ENCODE results near the gene KLF15. TPM values are rescaled to one million over a fixed set of nuclear protein-coding genes. Genes with fewer than 3 reads are reported as not detected.

KLF15 gene
- total RNA-seq, 1 donor from 2014 or later = 28.1 TPM

DNA sequence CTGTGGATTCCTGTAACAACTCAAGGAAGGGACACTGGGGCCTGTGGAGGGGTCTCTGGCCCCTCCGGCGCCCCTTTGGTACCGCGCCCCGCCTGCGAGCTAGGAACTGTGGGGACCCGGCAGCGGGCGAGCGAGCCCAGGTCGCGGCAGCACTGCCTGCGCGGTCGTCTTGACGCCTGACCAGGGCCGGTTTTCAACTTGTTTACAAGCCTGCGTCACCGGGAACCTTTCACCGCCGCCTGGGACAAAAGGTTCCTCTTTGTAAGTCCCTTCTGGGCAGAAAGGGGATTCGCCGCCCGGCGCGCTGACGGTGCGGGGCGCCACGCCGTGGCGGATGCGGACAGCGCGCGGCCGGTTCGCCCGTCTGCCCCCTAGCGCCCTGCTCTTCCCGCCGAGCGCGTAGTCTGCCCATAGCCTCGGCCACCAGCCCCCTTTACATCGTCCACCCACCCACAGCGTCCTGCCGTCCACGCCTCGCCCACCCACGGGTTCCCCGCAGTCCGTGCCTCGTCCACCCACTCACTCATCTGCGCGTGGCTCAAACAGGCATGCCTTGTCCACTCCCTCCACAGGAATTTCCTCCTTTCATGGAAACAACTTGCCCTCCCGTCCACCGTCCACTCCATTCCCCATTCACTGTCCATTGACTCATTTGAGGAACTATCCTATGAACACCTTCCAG is 32.0 kb upstream of the KLF15 start:
- peak; percentile 92 for DNase-seq (ENCODE audit: low spot score)

DNA sequence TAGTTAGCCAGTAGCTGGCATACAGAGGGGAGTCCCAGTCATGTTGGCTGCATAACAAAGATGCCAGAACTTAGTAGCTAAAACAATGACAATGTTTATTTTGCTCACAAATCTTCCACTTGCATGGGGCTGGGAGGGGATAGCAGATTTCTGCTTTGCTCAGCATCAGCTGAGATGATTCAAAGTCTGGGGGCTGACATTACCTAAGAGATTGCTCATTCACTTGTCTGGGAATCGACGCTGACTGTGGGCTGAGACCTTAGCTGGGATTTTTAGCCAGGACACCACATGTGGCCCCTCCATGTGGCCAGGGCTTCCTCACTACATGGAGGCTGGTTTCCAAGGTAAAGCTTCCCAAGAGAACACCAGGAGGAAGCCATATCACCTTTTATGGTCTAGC is 24.8 kb upstream of the KLF15 start:
- DNase-seq (ENCODE audit: low spot score) = no peak

GRCh38 chr3:126380011-126380768 is 23.0 kb upstream of the KLF15 start:
- no peak for DNase-seq (ENCODE audit: low spot score)

GRCh38 chr3:126378341-126378751 is 21.1 kb upstream of the KLF15 start:
- DNase-seq (ENCODE audit: low spot score) = no peak

GRCh38 chr3:126377211-126377610 is 20.0 kb upstream of the KLF15 start:
- no peak for DNase-seq (ENCODE audit: low spot score)

- DNase-seq (ENCODE audit: low spot score) = no peak
Observed at GRCh38 chr3:126376444-126376843, 19.2 kb upstream of the KLF15 start.

DNA sequence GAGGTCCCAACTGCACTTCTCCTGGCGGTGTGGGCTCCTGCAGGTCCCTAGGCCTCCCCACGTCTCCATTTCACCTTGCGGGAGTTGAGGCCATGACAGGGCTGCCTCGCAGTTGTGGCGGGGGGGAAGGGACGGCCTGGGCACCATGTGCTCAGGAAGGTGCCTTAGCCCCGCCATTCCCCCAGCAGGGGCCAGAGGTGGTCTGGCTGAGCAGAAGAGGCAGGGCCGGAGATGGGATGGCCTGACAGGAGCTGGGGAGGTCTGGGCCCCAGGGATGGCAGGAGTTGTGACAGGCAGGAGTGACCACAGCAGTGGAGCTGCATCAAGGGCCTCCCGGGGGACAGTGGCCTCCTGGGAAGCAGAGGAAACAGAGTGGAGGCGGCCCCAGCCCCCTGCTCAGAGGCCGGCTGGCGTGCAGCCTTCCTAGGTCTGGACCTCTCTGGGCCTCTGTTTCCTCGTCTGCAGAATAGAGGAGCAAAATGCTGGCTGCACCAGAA is 18.7 kb upstream of the KLF15 start:
- no peak for DNase-seq (ENCODE audit: low spot score)

GRCh38 chr3:126373682-126374601 is 16.7 kb upstream of the KLF15 start:
- DNase-seq (ENCODE audit: low spot score) = no peak

GRCh38 chr3:126373146-126373613 is 16.0 kb upstream of the KLF15 start:
- no peak for DNase-seq (ENCODE audit: low spot score)

- DNase-seq (ENCODE audit: low spot score) = no peak
Observed at GRCh38 chr3:126372413-126373145, 15.4 kb upstream of the KLF15 start.

DNA sequence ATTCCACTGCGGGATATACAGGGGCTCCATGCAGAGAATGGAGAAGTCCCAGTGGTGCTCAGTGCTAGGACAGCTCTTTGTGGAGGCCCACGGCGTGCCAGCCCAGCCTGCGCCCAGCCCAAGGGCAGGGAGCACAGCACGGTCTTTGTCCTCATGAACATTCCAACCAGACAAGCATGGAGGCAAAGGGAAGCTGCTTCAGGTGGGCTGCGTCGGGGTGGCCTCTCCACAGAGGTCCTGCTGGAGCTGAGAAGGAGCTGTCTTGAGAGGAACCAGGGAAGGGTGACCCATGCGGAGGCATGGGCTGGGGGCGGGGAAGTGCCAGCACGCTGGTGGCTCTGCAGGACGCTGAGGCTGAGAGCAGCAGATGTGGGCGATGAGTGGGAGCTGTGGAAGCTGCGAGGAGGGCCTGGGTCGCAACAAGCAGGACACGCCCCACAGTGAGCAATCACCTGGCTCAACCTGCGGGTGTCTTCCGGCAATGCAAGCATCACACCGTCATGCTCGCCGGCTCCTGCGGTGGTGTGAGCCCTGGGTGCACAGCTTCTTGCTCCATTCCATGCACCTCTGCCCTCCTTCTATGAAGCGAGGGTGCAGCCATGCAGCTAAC is 14.0 kb upstream of the KLF15 start:
- no peak for DNase-seq (ENCODE audit: low spot score)

DNA sequence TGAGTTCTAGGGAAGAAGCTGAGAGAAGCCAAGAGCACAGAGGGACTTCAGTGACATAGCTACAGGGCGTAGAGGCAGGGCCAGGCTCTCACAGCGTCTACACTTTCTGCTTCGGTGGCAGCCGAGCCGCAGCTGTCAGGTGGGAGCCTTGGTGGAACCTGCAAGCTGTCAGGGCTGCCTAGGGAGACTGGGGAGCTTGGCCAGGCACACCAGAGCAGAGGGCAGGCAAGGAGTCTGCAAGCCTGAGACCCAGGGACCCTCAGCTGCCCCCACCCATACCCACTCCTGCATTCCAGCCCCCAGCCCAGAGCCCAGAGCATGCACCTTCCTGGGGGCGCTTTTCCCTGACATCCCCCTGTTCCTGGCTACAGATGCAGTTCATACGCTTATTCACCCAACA is 13.4 kb upstream of the KLF15 start:
- no peak for DNase-seq (ENCODE audit: low spot score)

DNA sequence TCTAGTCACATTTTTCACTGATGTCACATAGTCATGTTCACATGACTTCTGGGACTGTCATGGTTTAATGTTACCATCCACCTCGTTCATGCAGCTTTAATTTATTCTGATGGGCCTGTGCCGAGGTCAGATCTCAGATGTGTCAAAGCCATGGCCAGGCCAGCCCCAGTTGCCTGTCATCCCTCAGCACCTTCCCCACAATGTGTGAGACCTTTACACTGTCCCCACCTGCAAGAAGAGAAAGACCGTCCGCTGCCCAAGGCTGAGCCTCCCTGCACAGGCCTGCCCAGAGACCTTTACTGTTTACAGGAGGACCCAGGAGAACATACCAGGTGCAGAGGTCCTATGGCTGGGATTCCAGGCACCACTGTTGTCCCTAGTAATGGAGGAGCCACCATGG is 12.8 kb upstream of the KLF15 start:
- DNase-seq (ENCODE audit: low spot score) = no peak

GRCh38 chr3:126369490-126369889 is 12.3 kb upstream of the KLF15 start:
- no peak for DNase-seq (ENCODE audit: low spot score)

DNA sequence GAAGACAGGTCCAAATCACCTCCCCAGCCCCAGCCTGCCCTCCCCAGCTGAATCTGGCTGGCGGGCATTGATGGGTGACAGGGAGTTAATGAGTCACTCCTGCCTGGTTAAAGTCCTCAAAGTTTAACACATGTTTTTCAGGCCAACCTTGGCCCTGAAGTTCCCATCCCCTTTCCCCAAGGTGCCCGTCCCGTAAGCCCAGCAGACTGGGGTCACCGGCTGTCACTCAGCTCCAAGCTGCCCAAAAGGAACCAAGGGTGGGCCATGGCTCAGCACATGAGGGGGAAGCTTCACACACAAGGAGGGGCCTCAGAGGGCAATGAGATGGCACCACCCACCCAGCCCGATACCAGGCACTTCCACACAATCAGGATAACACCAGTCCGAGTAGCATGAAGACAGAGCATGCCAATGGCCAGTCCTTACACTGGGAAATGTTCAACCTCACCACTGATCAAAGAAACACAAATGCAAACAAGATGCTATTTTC is 10.2 kb upstream of the KLF15 start:
- DNase-seq (ENCODE audit: low spot score) = peak; percentile 56

DNA sequence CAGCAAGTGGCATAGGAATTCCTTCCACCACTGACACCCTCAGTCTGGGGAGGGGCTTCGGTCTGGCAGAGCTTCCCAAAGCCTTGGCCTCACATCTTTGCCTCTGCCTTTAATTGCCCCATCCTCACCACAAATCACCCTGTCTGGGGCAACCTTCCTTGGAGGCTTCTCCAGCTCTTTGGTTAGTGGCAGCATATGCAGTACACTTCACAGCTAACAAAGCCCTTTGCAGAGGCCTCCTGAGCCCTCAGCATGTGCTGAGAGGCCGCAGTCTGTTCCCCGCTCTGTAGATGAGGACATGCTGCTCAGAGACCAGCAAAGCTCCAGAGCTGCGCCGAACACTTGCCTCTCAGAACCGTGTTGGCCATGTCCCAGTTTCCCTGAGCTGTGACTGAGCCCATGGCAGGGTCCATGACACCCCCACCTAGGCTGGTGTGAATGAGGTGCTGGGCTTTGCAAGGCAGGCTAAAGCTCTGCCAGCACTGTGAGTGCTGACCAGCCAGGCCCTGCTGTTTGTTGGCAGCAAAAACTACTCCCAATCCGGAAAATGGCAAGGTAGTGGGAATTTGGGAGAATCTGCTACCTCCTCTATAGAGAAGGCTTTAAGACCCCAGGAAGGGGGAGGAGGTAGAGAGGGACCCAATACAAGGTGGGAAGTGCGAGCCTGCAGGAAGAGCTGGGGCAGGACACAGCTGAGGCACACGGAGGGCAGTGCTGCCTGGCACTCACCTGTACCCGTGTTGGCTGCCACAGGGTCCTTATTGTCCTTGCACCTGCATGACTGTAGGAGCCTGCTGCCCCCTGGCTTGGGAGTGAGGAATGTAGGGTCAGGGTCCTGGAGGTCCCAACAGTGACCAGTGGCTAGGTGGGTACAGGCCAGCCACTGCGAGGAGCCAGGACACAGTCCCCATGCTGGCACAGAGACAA is 8.4 kb upstream of the KLF15 start:
- DNase-seq (ENCODE audit: low spot score) = no peak

- DNase-seq (ENCODE audit: low spot score) = no peak
Observed at GRCh38 chr3:126364731-126365301, 7.6 kb upstream of the KLF15 start.

DNA sequence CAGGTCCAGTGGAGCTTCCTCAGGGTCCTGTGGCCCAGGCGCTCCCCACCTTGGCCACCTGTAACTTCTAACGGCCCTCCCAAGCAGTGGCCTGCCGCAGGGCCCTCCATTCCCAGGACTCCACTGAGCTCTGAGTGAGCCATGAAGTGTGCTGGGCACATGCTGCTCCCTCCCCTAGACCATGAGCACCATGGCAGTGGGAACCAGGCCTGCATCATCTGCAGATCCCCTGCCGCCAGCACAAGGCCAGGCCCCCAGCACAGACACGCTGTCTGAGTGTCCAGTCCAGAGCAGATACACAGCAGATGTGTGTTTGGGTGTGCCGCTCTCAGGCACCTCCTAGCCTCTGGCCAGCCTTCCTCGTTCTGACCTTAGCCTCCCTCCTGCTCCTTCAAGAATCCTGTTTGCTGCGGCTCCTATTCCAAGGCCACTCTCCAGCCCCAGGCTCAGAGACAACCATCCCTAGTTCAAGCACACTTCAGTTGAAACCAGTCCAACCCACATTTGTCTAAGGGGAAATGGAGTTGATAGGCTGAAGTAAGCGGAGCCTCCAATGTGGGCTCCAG is 7.0 kb upstream of the KLF15 start:
- no peak for DNase-seq (ENCODE audit: low spot score)

GRCh38 chr3:126361211-126361610 is 4.0 kb upstream of the KLF15 start:
- no peak for DNase-seq (ENCODE audit: low spot score)
